LoVo (cell line): ENCODE measurements around the gene POLD2.
"Not testable (repeated sequence)": the region's sequence is repeated elsewhere in the genome, so short reads cannot be mapped to it uniquely, and the experiment has no call there.

Experiments used
- DNase-seq: peaks from one replicate; pipeline ENCODE4 v3.0.0-alpha.2; 2016; ENCODE audit warnings: low spot score

The POLD2 gene

GRCh38 chr7:44123190-44124003, at the start of gene POLD2:
POLD2 (minus strand) TSS chr7:44123548; CDS start chr7:44122053, 1,495 bp downstream.
- DNase-seq = peak; percentile 100

- DNase-seq = no peak
These were observed 49.6 kb upstream of the POLD2 start for GRCh38 chr7:44172803-44173424.

GRCh38 chr7:44172352-44172751, 49.0 kb upstream of the POLD2 start:
- no peak for DNase-seq

GRCh38 chr7:44171901-44172300, 48.6 kb upstream of the POLD2 start:
- not testable (repeated sequence) for DNase-seq

GRCh38 chr7:44167920-44168319, 44.6 kb upstream of the POLD2 start:
- no peak for DNase-seq

- DNase-seq = peak; percentile 29
These were observed 40.2 kb upstream of the POLD2 start for GRCh38 chr7:44163591-44163990.

GRCh38 chr7:44162785-44163395, 39.5 kb upstream of the POLD2 start:
- DNase-seq = no peak

GRCh38 chr7:44162179-44162578, 38.8 kb upstream of the POLD2 start:
- DNase-seq = no peak

- DNase-seq = no peak
These were observed 38.0 kb upstream of the POLD2 start for GRCh38 chr7:44161371-44161770.

- no peak for DNase-seq
These were observed 36.7 kb upstream of the POLD2 start for GRCh38 chr7:44159824-44160630.

- DNase-seq = no peak
These were observed 35.7 kb upstream of the POLD2 start for GRCh38 chr7:44158873-44159631.

- DNase-seq = no peak
These were observed 34.9 kb upstream of the POLD2 start for GRCh38 chr7:44158096-44158872.

GRCh38 chr7:44157116-44158080, 34.0 kb upstream of the POLD2 start:
- no peak for DNase-seq

GRCh38 chr7:44156453-44157010, 33.2 kb upstream of the POLD2 start:
- DNase-seq = no peak

GRCh38 chr7:44155191-44156185, 32.1 kb upstream of the POLD2 start:
- DNase-seq = no peak

- DNase-seq = no peak
These were observed 31.4 kb upstream of the POLD2 start for GRCh38 chr7:44154703-44155102.

GRCh38 chr7:44153948-44154335, 30.6 kb upstream of the POLD2 start:
- DNase-seq = no peak
